RWPE1 (cell line): ENCODE measurements around the gene SNCAIP.
"Not testable (repeated sequence)": the region's sequence is repeated elsewhere in the genome, so short reads cannot be mapped to it uniquely, and the experiment has no call there.

Experiments used
- CTCF ChIA-PET: fragments of 350-600 bp; sonication (Branson Sonifier 250); formaldehyde crosslinking; extraction: SDS; loops from one replicate; lab custom pipeline; 2021; lab: Yijun Ruan, JAX
- POLR2A ChIA-PET: fragments of 400-600 bp; formaldehyde crosslinking; extraction: SDS; loops from one replicate; lab custom pipeline; 2020; ENCODE audit warnings: antibody characterized with exemption; ENCODE audit not compliant: low non-redundant PET; lab: Yijun Ruan, JAX
- DNase-seq: peaks from one replicate; pipeline ENCODE4 v3.0.0; 2012; ENCODE audit warnings: low spot score
- H3K27ac ChIP-seq: fragments of 450-650 bp; 2 replicates; pipeline ENCODE4 v1.5.1; 2017
- TF ChIP-seq, protein P1 (sequence below): fragments of 450-650 bp; conservative IDR thresholded peaks from 2 replicates; pipeline ENCODE4 v1.5.1; 2017; ENCODE audit warnings: low read depth, mild to moderate bottlenecking

SNCAIP gene

DNA sequence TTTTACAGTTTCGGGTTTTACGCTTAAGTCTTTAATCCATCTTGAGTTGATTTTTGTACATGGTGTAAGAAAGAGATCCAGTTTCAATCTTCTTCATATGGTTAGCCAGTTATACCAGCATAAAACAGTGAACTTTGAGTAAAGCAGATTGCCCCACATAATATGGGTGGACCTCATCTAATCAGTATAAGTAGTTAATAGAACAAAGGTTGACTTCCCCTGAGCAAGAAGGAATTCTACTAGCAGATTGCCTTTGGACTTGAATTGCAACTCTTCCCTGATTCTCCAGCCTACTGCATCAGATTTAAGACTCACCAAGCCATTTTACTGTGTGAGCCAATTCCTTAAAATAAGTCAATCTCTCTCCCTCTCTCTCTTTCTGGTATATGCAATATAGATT, 173.2 kb downstream of the SNCAIP start:
- no peak overlapping the region for H3K27ac ChIP-seq
- no peak for DNase-seq
- TF ChIP-seq, protein P1, sequence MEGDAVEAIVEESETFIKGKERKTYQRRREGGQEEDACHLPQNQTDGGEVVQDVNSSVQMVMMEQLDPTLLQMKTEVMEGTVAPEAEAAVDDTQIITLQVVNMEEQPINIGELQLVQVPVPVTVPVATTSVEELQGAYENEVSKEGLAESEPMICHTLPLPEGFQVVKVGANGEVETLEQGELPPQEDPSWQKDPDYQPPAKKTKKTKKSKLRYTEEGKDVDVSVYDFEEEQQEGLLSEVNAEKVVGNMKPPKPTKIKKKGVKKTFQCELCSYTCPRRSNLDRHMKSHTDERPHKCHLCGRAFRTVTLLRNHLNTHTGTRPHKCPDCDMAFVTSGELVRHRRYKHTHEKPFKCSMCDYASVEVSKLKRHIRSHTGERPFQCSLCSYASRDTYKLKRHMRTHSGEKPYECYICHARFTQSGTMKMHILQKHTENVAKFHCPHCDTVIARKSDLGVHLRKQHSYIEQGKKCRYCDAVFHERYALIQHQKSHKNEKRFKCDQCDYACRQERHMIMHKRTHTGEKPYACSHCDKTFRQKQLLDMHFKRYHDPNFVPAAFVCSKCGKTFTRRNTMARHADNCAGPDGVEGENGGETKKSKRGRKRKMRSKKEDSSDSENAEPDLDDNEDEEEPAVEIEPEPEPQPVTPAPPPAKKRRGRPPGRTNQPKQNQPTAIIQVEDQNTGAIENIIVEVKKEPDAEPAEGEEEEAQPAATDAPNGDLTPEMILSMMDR: no peak
- POLR2A ChIA-PET: no interaction called here
- CTCF ChIA-PET: no interaction called here

DNA sequence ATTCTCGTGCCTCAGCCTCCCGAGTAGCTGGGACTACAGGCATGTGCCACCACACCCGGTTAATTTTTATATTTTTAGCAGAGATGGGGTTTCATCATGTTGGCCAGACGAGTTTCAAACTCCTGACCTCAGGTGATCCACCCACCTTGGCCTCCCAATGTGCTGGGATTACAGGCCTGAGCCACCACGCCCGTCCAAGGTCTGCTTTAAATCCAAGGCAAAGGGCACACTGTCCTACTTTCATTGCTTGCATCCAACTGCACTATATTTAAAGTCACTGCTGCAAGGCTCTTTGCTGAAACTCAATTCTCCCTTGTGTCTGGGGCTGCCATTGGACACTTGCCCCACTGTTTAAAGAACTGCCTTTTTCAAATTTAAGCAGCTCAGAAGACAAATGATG, 174.6 kb downstream of the SNCAIP start:
- POLR2A ChIA-PET, H3K27ac ChIP-seq, DNase-seq: not testable (repeated sequence)
- CTCF ChIA-PET: interaction anchor here (1.3 kb wide), 1 partner anchor 14 kb away, joined by 6 read pairs; no protein-coding TSS in a partner anchor

DNA sequence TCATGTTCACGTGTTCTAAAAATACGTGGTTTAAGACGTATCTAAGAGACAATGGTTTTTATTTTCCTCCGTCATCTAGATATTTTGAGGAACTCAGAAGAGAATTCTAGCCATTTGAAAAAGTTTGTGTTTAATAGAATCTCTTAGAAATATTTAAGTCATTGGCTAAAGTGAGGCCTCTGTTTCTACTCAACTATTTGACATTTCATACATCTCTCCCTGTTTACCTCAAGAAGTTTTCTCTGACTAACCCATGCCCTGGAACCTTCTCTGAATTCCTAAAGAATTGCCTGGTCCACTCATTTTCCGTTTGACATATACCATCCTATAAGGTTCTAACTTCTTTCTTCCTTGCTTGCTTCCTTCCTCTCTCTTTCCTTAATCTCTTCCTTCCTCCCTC, 178.7 kb downstream of the SNCAIP start:
- ChIA-PET POLR2A (no interaction called here), CTCF (no interaction called here)
- TF ChIP-seq, protein P1: no peak
- H3K27ac ChIP-seq: no peak overlapping the region
- DNase-seq: no peak

DNA sequence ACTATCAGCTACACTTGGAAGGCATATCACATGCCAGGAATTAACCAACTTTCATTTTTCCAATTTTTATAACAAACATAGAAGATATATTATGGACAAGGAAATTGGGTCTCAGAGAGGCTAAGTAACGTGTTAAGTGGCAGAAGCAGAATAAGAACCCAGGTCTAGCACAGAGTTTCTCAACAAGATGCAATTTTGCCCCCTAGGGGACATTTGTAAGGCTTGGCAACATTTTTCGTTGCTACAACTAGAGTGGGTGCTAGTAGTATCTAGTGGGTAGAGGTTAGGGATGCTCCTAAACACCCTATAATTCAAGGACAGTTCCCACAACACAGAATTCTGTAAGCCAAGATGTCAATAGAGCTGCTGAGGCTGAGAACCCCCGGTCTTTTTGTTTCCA, 180.6 kb downstream of the SNCAIP start:
- DNase-seq: no peak

DNA sequence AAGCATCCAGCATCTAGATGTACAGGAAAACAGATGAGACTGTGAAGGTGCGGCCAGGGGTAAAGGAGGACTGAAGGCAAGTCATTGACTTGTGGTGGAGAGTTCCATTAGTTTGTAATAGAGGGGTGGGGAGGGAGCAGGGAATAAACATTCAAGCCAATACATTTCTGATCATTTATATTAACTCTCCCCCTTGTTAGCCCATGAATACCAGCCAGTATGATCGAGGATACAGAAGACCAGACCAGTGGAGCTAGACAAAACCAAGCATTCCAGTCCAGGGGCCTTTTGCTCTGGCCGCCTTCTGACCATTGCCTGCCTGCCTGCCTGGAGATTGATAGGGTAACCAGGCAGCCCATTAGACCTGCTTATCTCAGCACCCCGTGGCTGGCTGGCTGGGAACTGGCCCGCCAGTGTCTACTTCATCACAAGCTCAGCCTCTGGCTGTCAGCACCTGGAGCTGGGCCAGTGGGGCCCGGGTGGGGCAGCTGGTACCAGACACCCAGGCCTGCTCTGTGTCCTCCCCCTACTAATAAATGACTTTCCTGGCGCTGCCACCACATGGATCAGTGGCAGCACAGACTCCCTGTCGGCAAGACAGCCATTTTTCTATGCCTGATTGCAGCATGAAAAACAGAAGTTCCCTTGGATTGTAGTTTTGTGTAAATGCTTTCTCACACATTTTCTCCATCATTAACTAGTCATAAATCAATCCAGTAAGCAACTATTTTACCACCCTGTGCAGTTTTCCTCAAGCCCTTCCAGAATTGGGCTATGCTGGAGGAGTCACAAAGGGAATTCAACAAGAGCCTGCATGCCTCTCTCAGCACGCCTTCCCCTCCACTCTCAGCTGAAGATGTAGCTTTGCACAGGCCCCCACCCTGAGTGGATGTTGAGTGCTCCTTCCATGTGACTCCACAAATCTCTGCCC, 181.3 kb downstream of the SNCAIP start:
- DNase-seq: no peak
- TF ChIP-seq, protein P1: no peak
- CTCF ChIA-PET: interaction anchor here (0.5 to 0.8 kb wide), 2 partner anchors 215 to 301 kb away, joined by 3 to 5 read pairs; no protein-coding TSS in a partner anchor
- no peak overlapping the region for H3K27ac ChIP-seq
- POLR2A ChIA-PET: no interaction called here

More for the DNA sequence above, 180.6 kb downstream of the SNCAIP start:
- TF ChIP-seq, protein P1: no peak
- POLR2A ChIA-PET: no interaction called here
- CTCF ChIA-PET: interaction anchor here (0.5 to 1.0 kb wide), 2 partner anchors 297 to 300 kb away, joined by 3 to 4 read pairs; no protein-coding TSS in a partner anchor
- H3K27ac ChIP-seq: no peak overlapping the region

DNA sequence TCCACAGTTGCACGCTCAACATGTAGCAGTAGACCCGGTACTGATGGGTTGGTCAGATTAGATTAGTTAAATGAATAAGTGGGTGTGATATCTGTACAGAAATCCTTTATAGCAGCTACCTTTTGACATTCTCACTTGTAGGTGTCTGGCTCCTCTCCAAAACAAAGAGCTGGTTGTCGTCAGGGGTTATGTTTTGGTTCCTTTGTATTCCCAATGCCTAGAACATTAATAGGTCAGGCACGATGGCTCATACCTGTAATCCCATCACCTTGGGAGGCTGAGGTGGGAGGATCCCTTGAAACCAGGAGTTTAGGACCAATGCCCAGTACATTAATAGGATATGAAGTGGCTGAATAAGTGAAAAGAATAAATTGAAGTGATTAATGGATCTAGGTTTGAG, 182.1 kb downstream of the SNCAIP start:
- TF ChIP-seq, protein P1: no peak
- H3K27ac ChIP-seq: no peak overlapping the region
- CTCF ChIA-PET: interaction anchor here (0.6 to 0.8 kb wide), 2 partner anchors 90 to 216 kb away, joined by 3 to 5 read pairs; no protein-coding TSS in a partner anchor
- DNase-seq: no peak
- POLR2A ChIA-PET: no interaction called here

DNA sequence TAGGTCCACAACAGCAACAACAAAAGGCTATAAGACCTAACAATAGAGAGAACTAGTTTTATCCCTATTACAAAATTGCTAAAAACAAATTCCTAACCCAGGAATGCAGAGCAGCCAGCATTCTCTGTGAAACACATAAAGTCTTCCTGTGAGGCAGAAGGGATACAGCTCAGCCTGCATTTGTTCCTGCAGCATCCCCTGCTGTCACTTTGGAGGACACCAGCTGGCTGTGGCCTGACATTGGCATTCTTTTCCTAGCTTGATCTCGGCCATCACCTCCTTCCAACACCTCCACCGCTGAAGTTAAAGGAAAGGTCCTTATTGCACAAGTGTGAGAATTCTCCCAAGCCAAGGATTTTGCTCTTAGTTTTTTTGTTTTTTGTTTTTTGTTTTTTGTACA, 186.1 kb downstream of the SNCAIP start:
- ChIA-PET POLR2A (no interaction called here), CTCF (interaction anchor here (0.6 to 1.4 kb wide), 2 partner anchors 303 to 920 kb away, joined by 3 to 6 read pairs; no protein-coding TSS in a partner anchor)
- DNase-seq: no peak
- TF ChIP-seq, protein P1: no peak
- no peak overlapping the region for H3K27ac ChIP-seq
